Activated T-helper 2 cell treated with anti-CD3 and anti-CD28 coated beads, Interferon-gamma antibody, Interleukin-2, Interleukin-4, amounts not matched to agents 10 μg/mL and 5 μg/mL and 100 μg/mL, durations not matched to agents 14 hours and 24 hours and 36 hours (primary cell): Measurements from ENCODE around the gene NTMT2. TPM values are rescaled to one million over a fixed set of nuclear protein-coding genes. Genes with fewer than 3 reads are reported as not detected.
"Not testable (repeated sequence)": the region's sequence is repeated elsewhere in the genome, so short reads cannot be mapped to it uniquely, and the experiment has no call there.

Source experiments
- DNase-seq: peaks from one replicate; pipeline ENCODE4 v3.0.0; 2021; ENCODE audit warnings: low spot score
- H3K27ac Mint-ChIP-seq: one replicate; pipeline ENCODE4 v1.8.0; 2021; ENCODE audit warnings: mixed read lengths
- H3K27me3 Mint-ChIP-seq: one replicate; pipeline ENCODE4 v1.8.0; 2021; ENCODE audit warnings: low read depth, mixed read lengths
- H3K36me3 Mint-ChIP-seq: one replicate; pipeline ENCODE4 v1.8.0; 2021; ENCODE audit warnings: low read depth, mixed read lengths
- H3K4me1 Mint-ChIP-seq: one replicate; pipeline ENCODE4 v1.8.0; 2021; ENCODE audit warnings: low read depth, mixed read lengths
- H3K4me3 Mint-ChIP-seq: one replicate; pipeline ENCODE4 v1.8.0; 2021; ENCODE audit warnings: low read depth, mild to moderate bottlenecking, moderate library complexity, mixed read lengths
- H3K9me3 Mint-ChIP-seq: one replicate; pipeline ENCODE4 v1.8.0; 2021; ENCODE audit warnings: mixed read lengths
- intact Hi-C: fragments of 100-400 bp; cut with micrococcal nuclease; formaldehyde crosslinking; loops from one replicate; pipeline ENCODE4 v1.15.1; 2023
- total RNA-seq: library from RNA; stranded (reverse); gene quantifications from 2 replicates; pipeline ENCODE4 v1.2.3, GENCODE V29; 2022

Gene NTMT2
- total RNA-seq: not detected in 2 replicates

- Mint-ChIP-seq H3K4me3 (no peak within 1 kb of the TSS), H3K36me3 (no peaks in the 10 kb centered on the region), H3K27ac (no peak within 1 kb of the TSS), H3K27me3 (peaks cover 3% of the 10 kb centered on the region), H3K9me3 (no peaks in the 10 kb centered on the region), H3K4me1 (no peaks in the 10 kb centered on the region)
- DNase-seq: no peak
- intact Hi-C loops: no loop called here
Observed at GRCh38 chr1:170145770-170146676, at the start of gene NTMT2. Gene NTMT2 (plus strand): TSS chr1:170145959. CDS start chr1:170146108, 149 bp downstream.

GRCh38 chr1:170095976-170096748, 49.6 kb upstream of the NTMT2 start:
- Mint-ChIP-seq H3K4me3 (no peak overlapping the region), H3K9me3 (no peaks in the 10 kb centered on the region), H3K27ac (no peak overlapping the region), H3K4me1 (no peaks in the 10 kb centered on the region), H3K36me3 (no peaks in the 10 kb centered on the region), H3K27me3 (peaks cover 8% of the 10 kb centered on the region)
- intact Hi-C loops: no loop called here
- no peak for DNase-seq

- no peak overlapping the region for H3K27ac Mint-ChIP-seq
- no peak overlapping the region for H3K4me3 Mint-ChIP-seq
- H3K36me3 Mint-ChIP-seq: no peaks in the 10 kb centered on the region
- intact Hi-C loops: no loop called here
- DNase-seq: no peak
- no peaks in the 10 kb centered on the region for H3K9me3 Mint-ChIP-seq
- H3K4me1 Mint-ChIP-seq: no peaks in the 10 kb centered on the region
- peaks cover 8% of the 10 kb centered on the region for H3K27me3 Mint-ChIP-seq
Observed at GRCh38 chr1:170096806-170097340, 48.9 kb upstream of the NTMT2 start.

GRCh38 chr1:170097449-170097948, 48.3 kb upstream of the NTMT2 start:
- Mint-ChIP-seq H3K36me3 (no peaks in the 10 kb centered on the region), H3K4me1 (no peaks in the 10 kb centered on the region), H3K9me3 (no peaks in the 10 kb centered on the region), H3K27me3 (peaks cover 8% of the 10 kb centered on the region), H3K27ac (no peak overlapping the region), H3K4me3 (no peak overlapping the region)
- intact Hi-C loops: no loop called here
- no peak for DNase-seq

- H3K4me1 Mint-ChIP-seq, intact Hi-C loops, H3K36me3 Mint-ChIP-seq: not testable (repeated sequence)
Observed at GRCh38 chr1:170113140-170113539, 32.6 kb upstream of the NTMT2 start.

GRCh38 chr1:170114906-170115305, 30.9 kb upstream of the NTMT2 start:
- H3K36me3 Mint-ChIP-seq: no peaks in the 10 kb centered on the region
- H3K27me3 Mint-ChIP-seq: no peaks in the 10 kb centered on the region

More at GRCh38 chr1:170113140-170113539, 32.6 kb upstream of the NTMT2 start:
- not testable (repeated sequence) for H3K4me3 Mint-ChIP-seq, H3K9me3 Mint-ChIP-seq, H3K27me3 Mint-ChIP-seq, DNase-seq, H3K27ac Mint-ChIP-seq

GRCh38 chr1:170122366-170122765, 23.4 kb upstream of the NTMT2 start:
- no peak overlapping the region for H3K4me3 Mint-ChIP-seq
- no peak overlapping the region for H3K27ac Mint-ChIP-seq
- peaks cover 6% of the 10 kb centered on the region for H3K9me3 Mint-ChIP-seq
- intact Hi-C loops: no loop called here
- no peaks in the 10 kb centered on the region for H3K36me3 Mint-ChIP-seq
- H3K4me1 Mint-ChIP-seq: no peaks in the 10 kb centered on the region
- no peaks in the 10 kb centered on the region for H3K27me3 Mint-ChIP-seq
- no peak for DNase-seq

More at GRCh38 chr1:170114906-170115305, 30.9 kb upstream of the NTMT2 start:
- DNase-seq: no peak
- H3K27ac Mint-ChIP-seq: no peak overlapping the region
- intact Hi-C loops: no loop called here
- H3K4me3 Mint-ChIP-seq: no peak overlapping the region
- H3K4me1 Mint-ChIP-seq: no peaks in the 10 kb centered on the region
- H3K9me3 Mint-ChIP-seq: no peaks in the 10 kb centered on the region

GRCh38 chr1:170125269-170125668, 20.5 kb upstream of the NTMT2 start:
- Mint-ChIP-seq H3K27me3 (no peaks in the 10 kb centered on the region), H3K9me3 (peaks cover 6% of the 10 kb centered on the region), H3K4me1 (no peaks in the 10 kb centered on the region), H3K4me3 (no peak overlapping the region), H3K36me3 (no peaks in the 10 kb centered on the region), H3K27ac (no peak overlapping the region)
- intact Hi-C loops: no loop called here
- DNase-seq: no peak

- Mint-ChIP-seq H3K4me3 (no peak overlapping the region), H3K27me3 (no peaks in the 10 kb centered on the region), H3K36me3 (no peaks in the 10 kb centered on the region), H3K4me1 (no peaks in the 10 kb centered on the region), H3K9me3 (peaks cover 6% of the 10 kb centered on the region), H3K27ac (no peak overlapping the region)
- intact Hi-C loops: no loop called here
- no peak for DNase-seq
Observed at GRCh38 chr1:170126696-170127095, 19.1 kb upstream of the NTMT2 start.

GRCh38 chr1:170131450-170131849, 14.3 kb upstream of the NTMT2 start:
- H3K27ac Mint-ChIP-seq: no peak overlapping the region
- H3K9me3 Mint-ChIP-seq: no peaks in the 10 kb centered on the region
- no peak for DNase-seq
- no peak overlapping the region for H3K4me3 Mint-ChIP-seq
- H3K36me3 Mint-ChIP-seq: no peaks in the 10 kb centered on the region
- H3K27me3 Mint-ChIP-seq: no peaks in the 10 kb centered on the region
- H3K4me1 Mint-ChIP-seq: no peaks in the 10 kb centered on the region
- intact Hi-C loops: no loop called here

GRCh38 chr1:170131984-170132383, 13.8 kb upstream of the NTMT2 start:
- Mint-ChIP-seq H3K27me3 (no peaks in the 10 kb centered on the region), H3K9me3 (no peaks in the 10 kb centered on the region), H3K4me3 (no peak overlapping the region), H3K4me1 (no peaks in the 10 kb centered on the region), H3K36me3 (no peaks in the 10 kb centered on the region), H3K27ac (no peak overlapping the region)
- intact Hi-C loops: no loop called here
- no peak for DNase-seq

GRCh38 chr1:170133766-170134495, 11.8 kb upstream of the NTMT2 start:
- no peak for DNase-seq
- Mint-ChIP-seq H3K9me3 (no peaks in the 10 kb centered on the region), H3K27me3 (no peaks in the 10 kb centered on the region), H3K4me3 (no peak overlapping the region), H3K36me3 (no peaks in the 10 kb centered on the region), H3K27ac (no peak overlapping the region), H3K4me1 (no peaks in the 10 kb centered on the region)
- intact Hi-C loops: no loop called here
